K562 treated with DMSO at 1 percent for 4 hours (cell line): ENCODE results near the gene RBM20. TPM values are rescaled to one million over a fixed set of nuclear protein-coding genes. Genes with fewer than 3 reads are reported as not detected.

Experiments used
- total RNA-seq: library from RNA; unstranded; fragments of 300-600 nt; gene quantifications from 2 replicates; pipeline ENCODE4 v1.2.3, GENCODE V29; 2022; ENCODE audit not compliant: insufficient read depth

Gene RBM20
- total RNA-seq = 1.5 and 1.8 TPM in 2 replicates

DNA sequence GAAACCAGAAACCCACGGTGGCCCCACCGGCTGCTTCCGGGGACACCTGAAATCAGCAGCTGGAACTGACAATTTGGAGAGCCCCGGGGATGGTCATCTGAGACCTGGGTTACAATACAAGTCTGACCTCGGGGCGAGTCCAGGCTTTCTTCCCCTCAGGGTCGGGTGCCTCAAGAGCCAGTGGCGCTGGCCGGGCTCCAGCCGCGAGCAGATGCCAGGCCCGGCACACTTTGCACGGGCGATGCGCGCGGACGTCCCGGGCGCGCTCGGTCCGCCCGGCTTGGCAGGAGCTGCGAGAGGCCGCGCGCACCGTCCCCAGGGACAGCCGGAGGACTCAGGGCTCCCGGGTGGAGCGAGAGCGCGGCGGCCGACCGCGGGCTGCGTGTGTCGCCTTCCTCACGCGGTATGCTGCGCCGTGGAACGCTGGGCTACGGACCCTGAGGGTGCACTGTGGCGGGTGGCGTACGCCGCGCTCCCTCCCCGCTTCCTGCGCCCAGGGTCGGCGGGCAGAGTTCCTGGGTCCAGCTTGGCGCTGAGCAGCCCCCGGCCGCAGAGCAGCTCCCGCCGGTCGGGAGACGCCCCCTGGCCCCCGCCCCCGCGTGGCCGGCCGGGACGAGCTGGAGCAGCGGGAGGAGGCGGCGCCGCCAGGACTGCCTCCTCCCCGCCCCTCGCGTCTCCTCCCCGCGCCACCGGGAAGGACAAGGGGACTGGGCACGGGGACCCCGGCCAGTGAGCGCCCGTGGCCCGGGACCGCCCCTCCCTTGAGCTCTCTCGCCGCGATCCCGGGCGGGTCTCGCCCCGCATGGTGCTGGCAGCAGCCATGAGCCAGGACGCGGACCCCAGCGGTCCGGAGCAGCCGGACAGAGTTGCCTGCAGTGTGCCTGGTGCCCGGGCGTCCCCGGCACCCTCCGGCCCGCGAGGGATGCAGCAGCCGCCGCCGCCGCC is at the start of gene RBM20:
RBM20 (plus strand) TSS at position 684 of the 945 bp plus-strand sequence; CDS start at position 803, 119 bp downstream.

GRCh38 chr10:110871298-110872084 is 227.4 kb downstream of the RBM20 start, which contains the start of gene PDCD4:
Gene PDCD4, plus strand, starts transcription at chr10:110871928. Its CDS starts 4,100 bp downstream, at chr10:110876028.

Other genes starting within 250 kb of the RBM20 start
- 4.4 and 6.6 TPM in 2 replicates for gene DUSP5, start 146.4 kb upstream of the RBM20 start, total RNA-seq
- 26.7 and 27.6 TPM in 2 replicates for gene SMC3, start 76.6 kb upstream of the RBM20 start, total RNA-seq
- 30.6 and 36.8 TPM in 2 replicates for gene PDCD4, start 227.6 kb downstream of the RBM20 start, total RNA-seq